Loucy (cell line): ENCODE measurements around the gene ASPRV1.
A peak's percentile ranks its signal among the peaks of the same experiment; 100 is the strongest.

Source experiments
- H2AFZ ChIP-seq: fragments of 200-600 bp; sonication (generic); 2 replicates; pipeline ENCODE4 v1.6.0; 2016; ENCODE audit warnings: antibody characterized with exemption, mild to moderate bottlenecking, low read length, moderate library complexity
- H3F3A ChIP-seq: fragments of 200-600 bp; 2 replicates; pipeline ENCODE4 v1.6.0; 2016; ENCODE audit warnings: antibody characterized with exemption, low read depth, mild to moderate bottlenecking
- H3K27me3 ChIP-seq: fragments of 200-600 bp; sonication (generic); 2 replicates; pipeline ENCODE4 v1.6.1; 2014; ENCODE audit warnings: low read length, mild to moderate bottlenecking; ENCODE audit not compliant: insufficient read depth, poor library complexity, severe bottlenecking
- H3K36me3 ChIP-seq: fragments of 200-600 bp; sonication (generic); 2 replicates; pipeline ENCODE4 v1.6.1; 2016; ENCODE audit warnings: low read length; ENCODE audit not compliant: insufficient read depth
- H3K4me1 ChIP-seq: fragments of 200-600 bp; sonication (generic); 2 replicates; pipeline ENCODE4 v1.5.1; 2014; ENCODE audit warnings: low read length, mild to moderate bottlenecking; ENCODE audit not compliant: insufficient read depth, poor library complexity, severe bottlenecking
- H3K4me2 ChIP-seq: fragments of 200-600 bp; sonication (generic); 2 replicates; pipeline ENCODE4 v1.6.0; 2014; ENCODE audit warnings: antibody characterized with exemption, low read length, low read depth, mild to moderate bottlenecking; ENCODE audit not compliant: poor library complexity, severe bottlenecking
- H3K4me3 ChIP-seq: fragments of 200-600 bp; sonication (generic); 2 replicates; pipeline ENCODE4 v1.5.1; 2014; ENCODE audit warnings: low read length, mild to moderate bottlenecking, mixed read lengths; ENCODE audit not compliant: poor library complexity, severe bottlenecking
- H3K79me2 ChIP-seq: fragments of 200-600 bp; sonication (generic); 2 replicates; pipeline ENCODE4 v1.6.1; 2014; ENCODE audit warnings: low read length; ENCODE audit not compliant: insufficient read depth
- H3K9ac ChIP-seq: fragments of 200-600 bp; sonication (generic); 2 replicates; pipeline ENCODE4 v1.6.0; 2014; ENCODE audit warnings: mild to moderate bottlenecking, low read depth, low read length, moderate library complexity; ENCODE audit not compliant: poor library complexity, severe bottlenecking
- H3K9me2 ChIP-seq: fragments of 200-600 bp; sonication (generic); replicated peaks from 2 replicates; pipeline ENCODE4 v1.6.1; 2016; ENCODE audit warnings: low read depth, low read length, mixed read lengths
- H3K9me3 ChIP-seq: fragments of 200-600 bp; sonication (generic); 2 replicates; pipeline ENCODE4 v1.6.1; 2014; ENCODE audit warnings: mild to moderate bottlenecking, antibody characterized with exemption, low read length, low read depth; ENCODE audit not compliant: insufficient read depth
- H4K20me1 ChIP-seq: fragments of 200-600 bp; sonication (generic); 2 replicates; pipeline ENCODE4 v1.6.0; 2014; ENCODE audit warnings: antibody characterized with exemption, low read length, mild to moderate bottlenecking; ENCODE audit not compliant: insufficient read depth, poor library complexity, severe bottlenecking
- CTCF ChIP-seq: fragments of 200-600 bp; sonication (generic); conservative IDR thresholded peaks from 2 replicates; pipeline ENCODE4 v1.5.1; 2014; ENCODE audit warnings: mild to moderate bottlenecking, antibody characterized with exemption, low read length
- EZH2phosphoT487 ChIP-seq: fragments of 200-600 bp; IDR thresholded peaks from 2 replicates; pipeline ENCODE4 v1.6.1; 2018; ENCODE audit warnings: antibody characterized with exemption, mild to moderate bottlenecking, moderate library complexity, borderline replicate concordance

Gene ASPRV1

DNA sequence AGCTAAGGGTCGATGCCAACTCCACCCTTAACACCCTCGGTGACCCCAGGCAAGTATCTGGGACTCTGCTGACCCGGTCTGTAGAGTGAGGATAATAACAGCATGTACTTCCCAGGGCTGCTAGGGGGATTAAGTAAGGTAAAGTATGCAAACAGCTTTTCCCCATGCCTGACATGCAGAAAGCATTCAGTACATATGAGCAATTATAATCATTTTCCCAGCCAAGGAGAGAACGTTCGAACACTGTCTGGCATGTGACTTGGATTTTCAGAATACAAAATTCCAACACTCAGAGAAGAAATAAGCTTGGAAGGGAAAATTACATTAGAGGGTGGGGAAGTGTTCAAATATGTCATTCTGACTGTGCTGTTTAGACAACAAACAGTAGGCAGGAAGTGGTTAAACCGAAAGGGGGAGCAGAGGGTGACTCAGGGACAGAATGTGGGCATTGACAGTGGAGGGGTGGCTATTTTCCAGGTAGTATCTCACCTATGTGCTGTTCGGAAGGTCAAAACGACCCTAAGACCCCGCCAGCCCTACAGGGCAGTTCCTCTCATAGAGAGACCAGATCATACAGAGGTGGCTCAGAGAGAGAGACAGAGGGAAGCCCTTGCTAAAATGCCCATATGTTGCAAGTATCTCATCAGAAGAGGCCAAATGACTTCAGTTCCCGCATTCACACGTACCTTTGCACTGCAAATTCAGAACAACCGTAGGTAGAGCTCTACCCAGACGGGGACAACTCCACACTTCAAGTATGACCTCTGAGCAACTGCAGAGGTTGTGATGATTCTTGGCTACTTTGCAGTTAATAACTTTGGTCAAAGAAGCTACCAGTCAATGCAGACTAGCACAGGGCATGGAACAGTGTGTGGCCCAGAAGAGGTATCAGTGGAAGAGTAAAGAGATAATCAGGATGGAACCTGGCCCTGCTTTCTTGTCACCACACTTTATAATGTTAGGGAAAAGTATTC lies 14.8 kb downstream of the ASPRV1 start:
- Histone ChIP-seq H3K9me3 (no peaks in the 10 kb centered on the region), H3K4me3 (peak overlapping the region; percentile 36), H3K9me2 (no peaks in the 10 kb centered on the region), H3K36me3 (no peaks in the 10 kb centered on the region), H3K9ac (peak overlapping the region; percentile 53), H3F3A (no peaks in the 10 kb centered on the region), H3K79me2 (no peaks in the 10 kb centered on the region), H3K4me2 (peak overlapping the region; percentile 62), H4K20me1 (no peaks in the 10 kb centered on the region), H3K27me3 (no peaks in the 10 kb centered on the region), H3K4me1 (peaks cover 32% of the 10 kb centered on the region), H2AFZ (peak overlapping the region; percentile 66; the same call in 1 of the 2 replicates)
- TF ChIP-seq EZH2phosphoT487 (no peak), CTCF (no peak)

DNA sequence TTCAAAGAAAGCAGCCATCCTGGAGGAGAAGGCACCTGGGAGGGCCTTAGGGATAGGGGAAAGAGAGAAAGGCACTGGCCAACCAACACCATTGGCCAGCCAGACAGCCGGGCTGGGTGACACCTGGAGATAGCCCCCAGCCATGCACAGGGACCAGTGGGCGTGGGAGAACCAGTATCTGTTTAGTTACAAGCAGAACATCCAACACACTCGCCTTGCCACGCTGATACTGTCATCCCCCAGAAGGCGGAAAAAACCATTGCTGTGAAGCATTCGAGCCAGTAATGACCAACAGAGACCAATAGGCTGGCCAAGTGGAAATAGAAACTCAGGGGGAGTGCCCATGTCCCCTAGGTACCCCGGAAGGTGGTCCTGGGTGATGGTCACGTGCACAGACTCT lies 15.5 kb downstream of the ASPRV1 start:
- TF ChIP-seq EZH2phosphoT487 = no peak
- TF ChIP-seq CTCF = no peak
- Histone ChIP-seq H3K79me2 (no peaks in the 10 kb centered on the region), H3K4me1 (peaks cover 32% of the 10 kb centered on the region), H3F3A (no peaks in the 10 kb centered on the region), H3K4me3 (peak overlapping the region; percentile 36), H3K9ac (peak overlapping the region; percentile 53), H3K9me2 (no peaks in the 10 kb centered on the region), H2AFZ (no peak overlapping the region), H3K36me3 (no peaks in the 10 kb centered on the region), H3K27me3 (no peaks in the 10 kb centered on the region), H3K4me2 (peak overlapping the region; percentile 62), H4K20me1 (no peaks in the 10 kb centered on the region), H3K9me3 (no peaks in the 10 kb centered on the region)

GRCh38 chr2:69945441-69945840 lies 16.0 kb downstream of the ASPRV1 start:
- no peaks in the 10 kb centered on the region for H4K20me1 ChIP-seq
- H3F3A ChIP-seq = no peaks in the 10 kb centered on the region
- H3K27me3 ChIP-seq = no peaks in the 10 kb centered on the region
- H3K9ac ChIP-seq = peak overlapping the region; percentile 53
- no peaks in the 10 kb centered on the region for H3K9me2 ChIP-seq
- no peak overlapping the region for H2AFZ ChIP-seq
- TF ChIP-seq CTCF = no peak
- no peak for TF ChIP-seq EZH2phosphoT487
- peaks cover 32% of the 10 kb centered on the region for H3K4me1 ChIP-seq
- H3K79me2 ChIP-seq = no peaks in the 10 kb centered on the region
- no peak overlapping the region for H3K4me2 ChIP-seq
- no peaks in the 10 kb centered on the region for H3K36me3 ChIP-seq
- H3K4me3 ChIP-seq = no peak overlapping the region
- H3K9me3 ChIP-seq = no peaks in the 10 kb centered on the region
